Heart right ventricle (tissue), 16 donors: Measurements from ENCODE around the gene TIMP2. TPM values are rescaled to one million over a fixed set of nuclear protein-coding genes. Genes with fewer than 3 reads are reported as not detected.
"Not testable (repeated sequence)": the region's sequence is repeated elsewhere in the genome, so short reads cannot be mapped to it uniquely, and the experiment has no call there.

Source experiments
- ATAC-seq, 8 donors: fragments of 200-7000 bp; cut with Tn5 transposase; one replicate each; pipeline ENCODE4 v1.9.1; 2020; ENCODE audit warnings: mild to moderate bottlenecking in 8 of 8, moderate library complexity in 8 of 8, moderate number of reproducible peaks in 1 of 8
- DNase-seq, 2 donors: peaks; one replicate each; pipeline ENCODE4 v3.0.0-alpha.2; 2020
- H3K27ac ChIP-seq, 10 donors: fragments of 200-600 bp; sonication (generic) in 2 of 10; one replicate each; pipeline versions ENCODE4 v1.5.0 to v1.8.0; 2020 to 2022; ENCODE audit warnings: mild to moderate bottlenecking in 3 of 10
- H3K27me3 ChIP-seq, 7 donors: fragments of 200-600 bp; one replicate each; pipeline ENCODE4 v1.8.0; 2021 to 2022; ENCODE audit warnings: mild to moderate bottlenecking in 2 of 7
- H3K36me3 ChIP-seq, 9 donors: fragments of 200-600 bp; sonication (generic) in 1 of 9; one replicate each; pipeline versions ENCODE4 v1.5.0 to v1.8.0; 2020 to 2022; ENCODE audit warnings: mild to moderate bottlenecking in 2 of 9
- H3K4me1 ChIP-seq, 9 donors: fragments of 200-600 bp; sonication (generic) in 1 of 9; one replicate each; pipeline versions ENCODE4 v1.5.0 to v1.8.0; 2020 to 2022; ENCODE audit warnings: mild to moderate bottlenecking in 4 of 9
- H3K4me3 ChIP-seq, 10 donors: fragments of 200-600 bp; sonication (generic) in 2 of 10; one replicate each; pipeline versions ENCODE4 v1.5.0 to v1.8.0; 2020 to 2022; ENCODE audit warnings: mild to moderate bottlenecking in 7 of 10, moderate library complexity in 2 of 10
- H3K9me3 ChIP-seq, 11 donors: fragments of 200-600 bp in 10 of 11; sonication (generic) in 2 of 11; one replicate each; pipeline versions ENCODE4 v1.5.0 to v1.8.0; 2013 to 2022; ENCODE audit warnings: mild to moderate bottlenecking in 2 of 11, control low read depth in 1 of 11, moderate library complexity in 1 of 11
- WGBS, 2 donors: extraction: QIAGEN DNeasy Blood & Tissue Kit; methylation state at CpG; one replicate each; pipeline ENCODE4 v1.1.7; 2013; ENCODE audit warnings: inconsistent platforms in 1 of 2; 5-methylcytosine and 5-hydroxymethylcytosine counted together
- intact Hi-C, 10 donors: fragments of 100-400 bp; cut with DNase I; formaldehyde crosslinking; loops; one replicate each; pipeline versions ENCODE4 v1.11.1 to v1.14.2; 2022
- polyA plus RNA-seq, 2 donors: library from polyadenylated mRNA; stranded (reverse); fragments of 200-250 nt; gene quantifications; one replicate each; pipeline ENCODE4 v1.2.3, GENCODE V29; 2013
- total RNA-seq, 10 donors: library from RNA; stranded (reverse); fragmentation: NEBNext Ultra II Directional in 3 of 10; extraction: Animal tissue kit (Norgen Biotek cat#: 25700) in 3 of 10; gene quantifications; one replicate each; pipeline versions ENCODE4 v1.2.1 to v1.2.4, GENCODE V29; 2021 to 2023
- TF ChIP-seq, protein P1 (sequence below), 9 donors: fragments of 200-600 bp; sonication (generic) in 2 of 9; IDR thresholded peaks; one replicate each; pipeline versions ENCODE4 v1.5.0 to v1.8.0; 2021 to 2022; ENCODE audit warnings: antibody characterized with exemption in 9 of 9, mild to moderate bottlenecking in 5 of 9, moderate library complexity in 1 of 9
- donor health status: Arrhythmogenic right ventricular cardiomyopathy.
- donor health status: ischemic (EF 13 %, LVEDD 7.1; RV severe dilation, severe dysfunction).
- donor health status: healthy with polysubstance abuse.
- donor health status: DM: no; HTN: yes; CAD: no.
- donor health status: DM: no; HTN: no; CAD: no.
- donor health status: ischemic (EF 25% LVEDD 6.9; RV normal size, moderate dysfunction).
- donor health status: ischemic (EF 25% LVEDD 5.7; RV mildly dilated, moderate dysfunction).
- donor health status: healthy.
- donor health status: DM: yes; HTN: yes; CAD: no.
- donor health status: Ischemic cardiomyopathy.
- donor health status: ischemic (EF 35%, LVEDD 5.7; RV mildly dilated, moderate dysfunction).
- donor health status: nonischemic (EF 11% LVEDD 7.7; RV severe dilation, severe dysfunction).
- donor health status: DM: yes; HTN: yes; CAD: no.
- donor health status: PGD.
- donor health status: ischemic (EF 29% LVEDD 5.4; RV normal size, mild dysfunction).
- donor health status: nonischemic (EF 23%, LVEDD 6.1; RV moderate dilation, normal function).

The TIMP2 gene
- total and polyA plus RNA-seq, 12 donors = 32.4 to 118 (median 96.7) TPM

- ATAC-seq (no peak), DNase-seq (no peak)
- intact Hi-C loops = no loop called here
- H3K4me1 ChIP-seq = peaks cover 9 to 73% (median 42%) of the 10 kb centered on the region in 9 donors
- H3K27me3 ChIP-seq = no peaks in the 10 kb centered on the region
- no peaks in the 10 kb centered on the region for H3K9me3 ChIP-seq
- WGBS, 2 donors = 79 to 89% methylated on average over 8 of the region's 8 CpGs
- H3K36me3 ChIP-seq = no peaks in the 10 kb centered on the region
- TF ChIP-seq, protein P1, sequence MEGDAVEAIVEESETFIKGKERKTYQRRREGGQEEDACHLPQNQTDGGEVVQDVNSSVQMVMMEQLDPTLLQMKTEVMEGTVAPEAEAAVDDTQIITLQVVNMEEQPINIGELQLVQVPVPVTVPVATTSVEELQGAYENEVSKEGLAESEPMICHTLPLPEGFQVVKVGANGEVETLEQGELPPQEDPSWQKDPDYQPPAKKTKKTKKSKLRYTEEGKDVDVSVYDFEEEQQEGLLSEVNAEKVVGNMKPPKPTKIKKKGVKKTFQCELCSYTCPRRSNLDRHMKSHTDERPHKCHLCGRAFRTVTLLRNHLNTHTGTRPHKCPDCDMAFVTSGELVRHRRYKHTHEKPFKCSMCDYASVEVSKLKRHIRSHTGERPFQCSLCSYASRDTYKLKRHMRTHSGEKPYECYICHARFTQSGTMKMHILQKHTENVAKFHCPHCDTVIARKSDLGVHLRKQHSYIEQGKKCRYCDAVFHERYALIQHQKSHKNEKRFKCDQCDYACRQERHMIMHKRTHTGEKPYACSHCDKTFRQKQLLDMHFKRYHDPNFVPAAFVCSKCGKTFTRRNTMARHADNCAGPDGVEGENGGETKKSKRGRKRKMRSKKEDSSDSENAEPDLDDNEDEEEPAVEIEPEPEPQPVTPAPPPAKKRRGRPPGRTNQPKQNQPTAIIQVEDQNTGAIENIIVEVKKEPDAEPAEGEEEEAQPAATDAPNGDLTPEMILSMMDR (IDR thresholded peaks at IDR 0.05) = no peak
- peak overlapping the region in 2 of 10 donors; percentile 27 to 75 for H3K27ac ChIP-seq
- no peak overlapping the region for H3K4me3 ChIP-seq
Observed at GRCh38 chr17:78912082-78912481, 13.1 kb downstream of the TIMP2 start.

DNA sequence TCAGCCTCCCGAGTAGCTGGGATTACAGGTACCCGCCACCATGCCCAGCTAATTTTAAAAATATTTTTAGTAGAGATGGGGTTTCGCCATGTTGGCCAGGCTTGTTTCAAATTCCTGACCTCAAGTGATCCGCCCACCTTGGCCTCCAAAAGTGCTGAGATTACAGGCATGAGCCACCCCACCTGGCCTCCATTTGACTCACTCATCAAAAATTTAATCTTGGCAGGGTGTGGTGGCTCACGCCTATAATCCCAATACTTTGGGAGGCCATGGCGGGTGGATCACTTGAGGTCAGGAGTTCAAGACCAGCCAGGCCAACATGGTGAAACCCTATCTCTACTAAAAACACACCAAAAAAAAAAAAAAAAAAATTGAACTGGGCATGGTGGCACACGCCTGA lies 13.6 kb downstream of the TIMP2 start:
- H3K4me3 ChIP-seq, intact Hi-C loops, ATAC-seq, H3K9me3 ChIP-seq, H3K27me3 ChIP-seq, DNase-seq, H3K36me3 ChIP-seq: not testable (repeated sequence)
- peak overlapping the region in 3 of 10 donors; percentile 27 to 75 (median 40) for H3K27ac ChIP-seq
- WGBS, 2 donors = 87 to 90% methylated on average over 7 of the region's 7 CpGs
- peaks cover 7 to 68% (median 38%) of the 10 kb centered on the region in 9 donors for H3K4me1 ChIP-seq

DNA sequence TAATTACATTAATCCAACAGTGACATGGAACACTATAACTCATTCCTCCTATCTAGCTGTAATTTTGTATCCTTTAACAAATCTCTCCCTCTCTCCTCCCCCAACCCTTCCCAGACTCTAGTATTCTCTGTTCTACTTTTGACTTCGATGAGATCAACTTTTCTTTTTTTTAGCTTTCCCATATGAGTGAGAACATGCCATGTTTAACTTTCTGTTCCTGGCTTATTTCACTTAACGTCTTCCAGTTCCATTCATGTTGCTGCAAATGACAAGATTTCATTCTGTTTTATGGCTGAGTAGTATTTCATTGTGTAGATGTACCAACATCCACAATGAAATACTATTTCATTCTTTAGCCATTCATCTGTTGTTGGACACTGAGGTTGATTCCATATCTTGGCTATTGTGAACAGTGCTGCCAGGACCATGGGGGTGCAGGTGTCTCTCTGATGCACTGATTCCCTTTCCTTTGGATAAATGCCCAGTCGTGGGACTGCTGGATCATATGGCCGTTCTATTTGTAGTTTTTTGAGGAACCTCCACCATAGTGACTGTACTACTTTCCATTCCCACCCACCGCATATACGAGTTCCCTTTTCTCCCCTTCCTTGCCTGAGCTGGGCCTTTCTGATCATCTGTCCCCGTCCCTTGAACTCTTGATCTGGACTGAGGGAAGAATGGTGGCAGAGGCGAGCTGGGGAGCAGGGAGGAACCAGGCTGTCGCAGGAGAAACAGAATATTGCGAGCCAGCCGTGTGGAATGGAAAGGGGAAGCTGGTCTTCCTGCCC lies 14.5 kb downstream of the TIMP2 start:
- DNase-seq = no peak
- peaks cover under 1 to 60% (median 34%) of the 10 kb centered on the region in 9 donors for H3K4me1 ChIP-seq
- peak in 7 of 8 donors; percentile 50 to 71 (median 66) for ATAC-seq
- H3K27ac ChIP-seq = peak overlapping the region in 3 of 10 donors; percentile 0 to 75 (median 40)
- no peaks in the 10 kb centered on the region for H3K36me3 ChIP-seq
- WGBS, 2 donors = 71 to 75% methylated on average over 11 of the region's 11 CpGs
- intact Hi-C loops = no loop called here
- no peaks in the 10 kb centered on the region for H3K9me3 ChIP-seq
- TF ChIP-seq, protein P1 (IDR thresholded peaks at IDR 0.05) = no peak
- H3K27me3 ChIP-seq = no peaks in the 10 kb centered on the region
- H3K4me3 ChIP-seq = no peak overlapping the region

DNA sequence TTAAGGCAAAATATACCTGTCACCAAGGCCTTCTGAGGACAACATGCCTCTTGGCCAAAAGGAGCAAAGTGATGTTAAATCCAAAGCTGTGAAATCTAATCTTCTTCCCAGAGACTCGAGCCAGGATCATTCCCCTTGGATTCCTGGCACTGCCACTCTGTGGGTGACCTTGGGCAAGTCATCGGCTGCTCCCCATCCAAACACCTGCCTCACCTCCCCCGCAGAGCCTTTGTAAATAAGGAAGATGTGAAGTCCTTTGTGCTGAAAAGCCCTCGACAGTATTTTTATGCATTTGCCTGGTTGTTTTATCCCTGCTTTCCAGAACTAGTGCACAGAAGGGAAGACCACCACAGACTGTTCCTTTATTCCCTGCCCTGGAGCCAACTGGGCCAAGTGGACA lies 16.8 kb downstream of the TIMP2 start:
- intact Hi-C loops = no loop called here
- Histone ChIP-seq H3K9me3 (no peaks in the 10 kb centered on the region), H3K27ac (no peak overlapping the region), H3K27me3 (no peaks in the 10 kb centered on the region), H3K4me1 (peaks cover 3 to 48% (median 38%) of the 10 kb centered on the region in 9 donors), H3K36me3 (peaks cover 0 to 9% (median 0%) of the 10 kb centered on the region in 9 donors), H3K4me3 (no peak overlapping the region)
- TF ChIP-seq, protein P1 (IDR thresholded peaks at IDR 0.05) = no peak
- DNase-seq (no peak), ATAC-seq (peak in 1 of 8 donors; percentile 32)
- 32 to 38% methylated on average over 4 of the region's 4 CpGs for WGBS, 2 donors

- no peak overlapping the region for H3K27ac ChIP-seq
- no peak for ATAC-seq
- H3K4me3 ChIP-seq = no peak overlapping the region
- WGBS, 2 donors = 67 to 73% methylated on average over 7 of the region's 7 CpGs
- intact Hi-C loops = no loop called here
- H3K36me3 ChIP-seq = peaks cover 0 to 27% (median 0%) of the 10 kb centered on the region in 9 donors
- no peaks in the 10 kb centered on the region for H3K27me3 ChIP-seq
- no peaks in the 10 kb centered on the region for H3K9me3 ChIP-seq
- DNase-seq = no peak
- H3K4me1 ChIP-seq = peaks cover 5 to 46% (median 24%) of the 10 kb centered on the region in 9 donors
- TF ChIP-seq, protein P1 (IDR thresholded peaks at IDR 0.05) = no peak
Observed at GRCh38 chr17:78905541-78905940, 19.6 kb downstream of the TIMP2 start.
